Endothelial cell (in vitro differentiated cells): Measurements from ENCODE around the gene NUDT16L1. TPM values are rescaled to one million over a fixed set of nuclear protein-coding genes. Genes with fewer than 3 reads are reported as not detected.

ENCODE experiments used
- DNase-seq: peaks from one replicate; pipeline ENCODE4 v3.0.0; 2021; ENCODE audit warnings: low spot score
- H3K27ac Mint-ChIP-seq: one replicate; pipeline ENCODE4 v1.8.0; 2021; ENCODE audit warnings: mixed read lengths, inconsistent platforms; ENCODE audit not compliant: unreplicated experiment
- H3K27me3 Mint-ChIP-seq: one replicate; pipeline ENCODE4 v1.8.0; 2021; ENCODE audit warnings: mild to moderate bottlenecking, moderate library complexity, mixed read lengths, inconsistent platforms; ENCODE audit not compliant: unreplicated experiment
- H3K36me3 Mint-ChIP-seq: one replicate; pipeline ENCODE4 v1.8.0; 2021; ENCODE audit warnings: mild to moderate bottlenecking, low read depth, mixed read lengths, inconsistent platforms; ENCODE audit not compliant: unreplicated experiment
- H3K4me1 Mint-ChIP-seq: one replicate; pipeline ENCODE4 v1.8.0; 2021; ENCODE audit warnings: mild to moderate bottlenecking, mixed read lengths, inconsistent platforms; ENCODE audit not compliant: unreplicated experiment
- H3K4me3 Mint-ChIP-seq: one replicate; pipeline ENCODE4 v1.8.0; 2021; ENCODE audit warnings: mild to moderate bottlenecking, mixed read lengths, inconsistent platforms; ENCODE audit not compliant: unreplicated experiment
- H3K9me3 Mint-ChIP-seq: one replicate; pipeline ENCODE4 v1.8.0; 2021; ENCODE audit warnings: mixed read lengths, inconsistent platforms; ENCODE audit not compliant: unreplicated experiment
- CTCF ChIP-seq: fragments of 200-600 bp; sonication (generic); IDR thresholded peaks from one replicate; pipeline ENCODE4 v1.5.0; 2021; ENCODE audit warnings: antibody characterized with exemption; ENCODE audit not compliant: unreplicated experiment
- total RNA-seq: library from RNA; stranded (reverse); fragmentation: NEBNext Ultra II Directional; extraction: Animal tissue kit (Norgen Biotek cat#: 25700); gene quantifications from one replicate; pipeline ENCODE4 v1.2.1, GENCODE V29; 2021; ENCODE audit not compliant: unreplicated experiment

Gene NUDT16L1
- total RNA-seq, 1 donor from 2014 or later, result 43.1 TPM

- TF ChIP-seq CTCF, result no peak
- Mint-ChIP-seq H3K9me3 (no peaks in the 10 kb centered on the region), H3K27ac (no peak overlapping the region), H3K4me3 (no peak overlapping the region), H3K4me1 (no peaks in the 10 kb centered on the region), H3K27me3 (peaks cover 7% of the 10 kb centered on the region), H3K36me3 (peaks cover 9% of the 10 kb centered on the region)
- no peak for DNase-seq
Observed at GRCh38 chr16:4679156-4679849, 14.1 kb upstream of the NUDT16L1 start.

- Mint-ChIP-seq H3K27me3 (peaks cover 7% of the 10 kb centered on the region), H3K4me1 (no peaks in the 10 kb centered on the region), H3K27ac (no peak overlapping the region), H3K36me3 (peaks cover 12% of the 10 kb centered on the region), H3K4me3 (no peak overlapping the region), H3K9me3 (no peaks in the 10 kb centered on the region)
- no peak for TF ChIP-seq CTCF
- no peak for DNase-seq
Observed at GRCh38 chr16:4679850-4680636, 13.3 kb upstream of the NUDT16L1 start.

GRCh38 chr16:4680673-4681470, 12.5 kb upstream of the NUDT16L1 start:
- H3K4me1 Mint-ChIP-seq, result no peaks in the 10 kb centered on the region
- H3K27me3 Mint-ChIP-seq, result peaks cover 7% of the 10 kb centered on the region
- H3K9me3 Mint-ChIP-seq, result no peaks in the 10 kb centered on the region
- no peak for TF ChIP-seq CTCF
- H3K4me3 Mint-ChIP-seq, result no peak overlapping the region
- DNase-seq, result no peak
- peaks cover 14% of the 10 kb centered on the region for H3K36me3 Mint-ChIP-seq
- no peak overlapping the region for H3K27ac Mint-ChIP-seq

- no peak for TF ChIP-seq CTCF
- H3K36me3 Mint-ChIP-seq, result peaks cover 14% of the 10 kb centered on the region
- no peaks in the 10 kb centered on the region for H3K4me1 Mint-ChIP-seq
- H3K27ac Mint-ChIP-seq, result no peak overlapping the region
- DNase-seq, result no peak
- peaks cover 9% of the 10 kb centered on the region for H3K27me3 Mint-ChIP-seq
- no peaks in the 10 kb centered on the region for H3K9me3 Mint-ChIP-seq
- no peak overlapping the region for H3K4me3 Mint-ChIP-seq
Observed at GRCh38 chr16:4681471-4682083, 11.8 kb upstream of the NUDT16L1 start.
